Measurements from ENCODE around the gene SPAG7.

Gene SPAG7

DNA sequence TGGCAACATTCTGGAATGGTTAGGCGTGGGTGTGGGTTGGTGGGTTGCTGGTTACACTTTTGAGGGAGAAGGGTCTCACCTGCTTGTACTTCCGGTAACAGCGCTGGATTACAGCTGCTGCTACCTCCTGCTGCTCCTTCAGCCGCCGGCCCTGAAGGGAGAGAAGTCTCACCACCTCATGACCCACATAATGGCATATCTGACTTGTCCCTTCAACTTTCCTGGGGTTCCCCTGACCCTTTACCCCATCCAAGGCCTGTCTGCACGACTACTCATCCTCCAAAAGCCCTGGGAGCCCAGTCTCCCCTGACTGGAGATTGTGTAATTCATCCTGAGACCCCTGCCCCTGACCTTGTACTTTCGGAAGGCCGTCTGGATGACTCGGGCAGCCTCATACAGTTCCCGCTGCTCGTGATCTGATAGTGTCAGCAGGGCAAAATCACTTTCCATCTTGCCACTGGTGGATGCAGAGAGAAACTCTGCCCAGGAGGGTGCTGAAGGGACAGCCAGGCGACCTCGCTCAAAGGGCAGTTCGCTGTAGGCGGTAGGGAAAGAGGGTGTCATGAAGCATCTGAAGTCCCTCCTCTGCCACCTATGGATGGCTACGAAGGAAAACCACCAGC, 2.0 kb upstream of the SPAG7 start:
- DNase-seq (ENCODE audit: low read depth, low spot score) = peak; percentile 40
- in situ Hi-C loops (cut with HindIII; ENCODE audit: low sequenced_read_pairs) = no loop called here
- TF ChIP-seq, protein P1, sequence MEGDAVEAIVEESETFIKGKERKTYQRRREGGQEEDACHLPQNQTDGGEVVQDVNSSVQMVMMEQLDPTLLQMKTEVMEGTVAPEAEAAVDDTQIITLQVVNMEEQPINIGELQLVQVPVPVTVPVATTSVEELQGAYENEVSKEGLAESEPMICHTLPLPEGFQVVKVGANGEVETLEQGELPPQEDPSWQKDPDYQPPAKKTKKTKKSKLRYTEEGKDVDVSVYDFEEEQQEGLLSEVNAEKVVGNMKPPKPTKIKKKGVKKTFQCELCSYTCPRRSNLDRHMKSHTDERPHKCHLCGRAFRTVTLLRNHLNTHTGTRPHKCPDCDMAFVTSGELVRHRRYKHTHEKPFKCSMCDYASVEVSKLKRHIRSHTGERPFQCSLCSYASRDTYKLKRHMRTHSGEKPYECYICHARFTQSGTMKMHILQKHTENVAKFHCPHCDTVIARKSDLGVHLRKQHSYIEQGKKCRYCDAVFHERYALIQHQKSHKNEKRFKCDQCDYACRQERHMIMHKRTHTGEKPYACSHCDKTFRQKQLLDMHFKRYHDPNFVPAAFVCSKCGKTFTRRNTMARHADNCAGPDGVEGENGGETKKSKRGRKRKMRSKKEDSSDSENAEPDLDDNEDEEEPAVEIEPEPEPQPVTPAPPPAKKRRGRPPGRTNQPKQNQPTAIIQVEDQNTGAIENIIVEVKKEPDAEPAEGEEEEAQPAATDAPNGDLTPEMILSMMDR (IDR thresholded peaks at IDR 0.05; ENCODE audit: low read depth, low read length) = no peak
- peak overlapping the region; percentile 65 for H3K4me3 ChIP-seq (ENCODE audit: low read depth, low read length)

DNA sequence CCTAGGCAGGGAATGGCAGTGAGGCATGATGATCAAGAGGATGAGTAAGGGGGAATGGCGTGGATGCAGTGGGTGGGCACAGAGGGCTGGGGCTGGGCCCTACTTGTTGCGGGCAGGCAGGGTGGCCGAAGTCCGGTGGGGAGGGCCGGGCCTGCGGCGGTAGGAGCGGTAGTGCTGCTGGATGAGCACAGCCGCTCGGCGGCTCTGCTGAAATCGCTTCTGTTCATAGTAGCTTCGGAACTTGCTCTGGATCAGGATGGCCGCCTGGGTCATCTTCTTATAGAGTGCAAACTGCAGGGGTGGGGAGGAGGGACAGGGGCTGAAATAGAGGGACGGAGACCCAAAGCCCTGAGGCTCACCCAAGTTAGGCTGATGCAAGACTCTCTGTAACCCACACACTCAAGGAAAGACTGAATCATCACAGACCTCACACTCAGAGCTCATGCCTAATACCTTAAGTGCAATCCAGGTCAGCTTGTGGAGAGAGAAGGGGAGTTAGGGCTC, 1.5 kb upstream of the SPAG7 start:
- peak overlapping the region; percentile 65 for H3K4me3 ChIP-seq (ENCODE audit: low read depth, low read length)
- in situ Hi-C loops (cut with HindIII; ENCODE audit: low sequenced_read_pairs) = no loop called here
- DNase-seq (ENCODE audit: low read depth, low spot score) = peak; percentile 94
- TF ChIP-seq, protein P1 (IDR thresholded peaks at IDR 0.05; ENCODE audit: low read depth, low read length) = no peak

DNA sequence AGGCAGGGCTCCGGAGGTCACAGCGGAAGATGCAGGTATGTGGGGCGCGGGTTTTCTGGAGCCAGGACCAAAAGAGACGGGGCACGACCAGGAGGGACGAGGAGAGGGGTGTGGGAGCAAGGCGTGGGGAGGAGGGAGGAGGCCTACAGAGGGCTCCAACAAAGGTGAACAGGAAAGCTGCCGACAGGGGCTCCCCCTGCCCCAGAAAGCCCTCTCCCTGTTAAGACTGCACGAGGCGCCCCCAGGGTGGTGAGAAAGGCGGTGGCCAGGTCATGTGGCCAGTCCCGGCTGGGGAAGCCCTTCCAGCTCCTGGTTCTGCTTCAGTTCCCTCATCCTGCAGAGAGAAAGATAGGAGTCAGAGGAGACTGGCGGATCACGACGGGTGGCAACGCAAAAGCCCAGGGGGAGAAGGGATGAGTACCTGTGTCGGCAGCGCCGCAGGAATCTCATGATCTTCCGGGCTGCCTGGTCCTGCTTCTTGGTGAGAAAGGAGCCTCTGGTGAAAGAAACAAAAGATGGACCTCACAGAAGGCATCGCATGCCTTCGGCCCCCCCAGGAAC, 949 bp upstream of the SPAG7 start:
- no peak for DNase-seq (ENCODE audit: low read depth, low spot score)
- TF ChIP-seq, protein P1 (IDR thresholded peaks at IDR 0.05; ENCODE audit: low read depth, low read length) = no peak
- H3K4me3 ChIP-seq (ENCODE audit: low read depth, low read length) = peak overlapping the region; percentile 65
- in situ Hi-C loops (cut with HindIII; ENCODE audit: low sequenced_read_pairs) = no loop called here

DNA sequence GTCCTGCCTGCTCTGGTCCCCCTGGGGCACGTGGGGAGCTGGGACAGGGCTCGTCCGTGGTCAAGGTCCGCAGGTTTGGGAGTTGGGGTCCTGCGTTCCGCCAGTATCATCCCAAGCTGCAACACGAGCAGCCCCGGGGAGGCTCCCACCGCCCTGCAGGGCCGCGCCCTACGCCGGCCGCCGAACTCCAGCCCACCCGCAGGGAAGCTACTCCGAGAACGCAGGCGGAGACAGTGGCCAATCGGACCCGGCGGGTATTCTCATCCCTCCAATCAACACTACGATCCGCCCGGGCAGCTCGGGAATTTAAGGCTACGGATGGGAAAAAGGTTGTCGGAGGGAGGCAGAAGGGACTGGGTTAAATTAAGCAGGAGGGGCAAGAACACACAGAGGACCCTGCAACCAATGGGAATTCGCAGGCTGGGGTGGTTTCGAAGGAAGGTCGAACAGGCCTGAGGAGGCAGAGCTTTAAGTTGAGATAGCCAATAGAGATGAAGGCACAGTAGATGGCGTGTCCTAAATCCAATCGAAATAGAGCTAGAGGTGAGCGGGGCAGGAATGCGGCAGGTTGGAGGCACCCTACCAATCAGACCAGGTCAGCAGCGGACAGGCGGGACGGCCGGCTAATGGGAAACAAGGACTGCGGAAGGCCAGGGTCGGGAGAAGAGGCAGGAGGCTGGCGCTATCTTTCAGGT, 626 bp downstream of the SPAG7 start:
- peak overlapping the region; percentile 65 for H3K4me3 ChIP-seq (ENCODE audit: low read depth, low read length)
- DNase-seq (ENCODE audit: low read depth, low spot score) = peak; percentile 100
- TF ChIP-seq, protein P1 (IDR thresholded peaks at IDR 0.05; ENCODE audit: low read depth, low read length) = no peak
- in situ Hi-C loops (cut with HindIII; ENCODE audit: low sequenced_read_pairs) = no loop called here

DNA sequence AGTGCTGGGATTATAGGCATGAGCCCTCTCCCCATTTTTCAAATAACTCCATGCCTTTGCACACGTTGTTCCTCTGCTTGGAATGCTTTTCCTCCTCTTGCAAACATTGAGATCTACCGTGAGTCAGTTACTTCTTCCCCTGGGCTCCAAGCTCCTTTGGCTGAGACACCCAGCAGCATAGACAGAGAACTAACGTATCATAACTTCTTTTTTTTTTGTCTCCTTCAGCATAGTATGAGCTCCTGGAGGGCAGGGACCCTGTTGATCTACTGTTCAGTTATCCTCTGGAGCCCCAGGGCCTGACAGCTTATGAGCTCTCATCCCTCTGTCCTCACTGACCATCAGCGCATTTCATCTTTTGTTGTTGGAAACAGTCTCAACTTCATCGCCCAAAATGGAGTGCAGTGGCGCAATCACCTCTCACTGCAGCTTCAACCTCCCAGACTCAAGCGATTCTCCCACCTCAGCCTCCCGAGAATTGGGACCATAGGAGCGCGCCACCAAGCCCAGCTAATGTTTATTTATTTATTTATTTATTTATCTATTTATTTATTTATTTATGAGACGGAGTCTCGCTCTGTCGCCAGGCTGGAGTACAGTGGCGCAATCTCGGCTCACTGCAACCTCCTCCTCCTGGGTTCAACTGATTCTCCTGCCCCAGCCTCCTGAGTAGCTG, 2.2 kb downstream of the SPAG7 start:
- TF ChIP-seq, protein P1 (IDR thresholded peaks at IDR 0.05; ENCODE audit: low read depth, low read length) = no peak
- H3K4me3 ChIP-seq (ENCODE audit: low read depth, low read length) = no peak overlapping the region
- no peak for DNase-seq (ENCODE audit: low read depth, low spot score)
- in situ Hi-C loops (cut with HindIII; ENCODE audit: low sequenced_read_pairs) = no loop called here

DNA sequence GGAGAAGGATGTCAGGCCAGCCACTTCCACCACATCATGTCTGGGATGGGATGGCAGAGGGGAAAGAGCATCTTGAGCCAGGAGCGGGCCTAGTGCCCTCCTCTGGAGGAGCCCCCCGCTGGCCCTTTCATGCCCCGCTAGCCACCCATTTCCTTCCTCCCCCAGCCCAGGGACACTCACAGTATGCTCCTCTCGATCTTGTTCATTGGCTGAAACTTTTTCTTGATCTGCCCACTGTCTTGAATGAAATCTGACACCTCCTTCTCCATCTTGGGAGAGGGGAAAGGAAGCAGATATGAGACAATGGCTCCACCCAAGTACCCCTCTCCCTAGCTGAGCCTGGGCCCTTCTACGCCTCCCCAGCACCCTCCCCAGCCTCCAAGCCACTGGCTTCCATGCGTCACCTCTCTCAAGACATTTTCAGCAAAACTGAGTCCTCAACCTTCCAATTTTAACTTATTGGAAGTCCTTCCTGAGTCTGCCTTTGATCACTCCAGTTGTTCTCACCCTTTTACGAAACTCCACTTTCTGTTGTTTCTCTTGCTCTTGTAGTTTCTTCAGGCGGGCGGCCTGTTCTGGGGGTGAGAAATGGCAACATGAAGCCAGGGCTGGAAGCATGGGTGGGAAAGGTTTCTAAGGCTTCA, 7.2 kb downstream of the SPAG7 start:
- in situ Hi-C loops (cut with HindIII; ENCODE audit: low sequenced_read_pairs) = no loop called here
- H3K4me3 ChIP-seq (ENCODE audit: low read depth, low read length) = no peak overlapping the region
- TF ChIP-seq, protein P1 (IDR thresholded peaks at IDR 0.05; ENCODE audit: low read depth, low read length) = no peak
- DNase-seq (ENCODE audit: low read depth, low spot score) = no peak
